GM15510 (cell line): Measurements from ENCODE around the gene PRLHR.

Source experiments
- POLR2A ChIP-seq: IDR thresholded peaks from 3 replicates; pipeline ENCODE4 v1.6.1; 2011; ENCODE audit warnings: borderline replicate concordance; ENCODE audit not compliant: insufficient read length; ENCODE audit errors: extremely low read depth

The PRLHR gene

DNA sequence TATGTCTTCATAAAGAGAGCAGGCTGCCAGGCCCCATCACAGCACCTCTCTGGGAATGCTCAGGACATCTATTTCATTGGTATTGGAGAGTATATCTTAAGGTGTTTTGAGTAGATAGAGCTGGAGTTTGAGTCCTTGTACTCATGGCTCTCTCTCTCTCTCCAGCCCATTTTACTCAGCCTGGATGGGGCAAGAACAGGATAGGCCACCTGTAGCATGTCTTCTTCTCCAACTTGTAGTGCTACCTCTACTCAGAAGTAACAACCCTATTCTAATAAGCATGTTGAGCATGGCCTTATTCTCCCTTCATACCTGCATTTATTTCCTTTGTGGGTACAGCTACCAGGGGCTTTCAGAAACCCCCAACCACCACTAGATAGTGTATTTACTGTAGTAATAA is 21.9 kb downstream of the PRLHR start:
- TF ChIP-seq POLR2A, result no peak

DNA sequence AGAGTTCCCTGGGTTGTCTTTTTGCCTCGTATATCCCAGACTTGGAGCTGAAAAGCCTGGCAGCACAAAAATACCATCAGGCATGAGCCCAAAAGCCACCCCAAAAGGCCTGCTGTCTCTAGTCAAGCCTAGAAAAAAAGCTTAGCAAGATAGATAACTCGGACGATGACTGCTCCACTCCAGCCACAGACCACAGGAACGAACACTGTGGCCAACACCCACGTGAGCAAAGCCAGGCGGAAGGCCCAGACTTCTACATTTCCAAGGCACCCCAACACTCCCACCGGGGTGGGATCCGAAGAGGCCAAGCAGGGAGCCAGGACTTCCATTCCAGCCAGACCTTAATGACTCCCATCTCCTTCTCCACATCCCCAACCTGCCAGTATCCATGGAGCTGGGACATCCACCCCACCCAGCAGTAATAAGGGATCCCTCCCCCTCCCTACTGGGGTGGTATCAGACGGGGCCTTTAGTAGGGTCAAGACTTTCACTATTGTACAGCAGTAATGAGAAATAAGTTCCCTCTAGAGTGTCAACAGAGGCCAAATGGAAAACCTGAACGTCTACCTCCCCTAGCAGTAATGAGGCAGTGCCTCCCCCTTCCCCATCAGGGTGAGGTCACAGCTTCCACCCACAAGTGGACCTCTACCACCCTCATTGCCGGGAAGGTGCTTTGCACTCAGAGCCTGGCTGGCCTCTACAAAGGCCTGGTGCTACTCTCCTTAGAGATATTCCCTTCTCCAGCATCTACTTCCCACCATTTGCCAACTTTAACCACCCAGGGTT is 23.0 kb downstream of the PRLHR start:
- no peak for TF ChIP-seq POLR2A

DNA sequence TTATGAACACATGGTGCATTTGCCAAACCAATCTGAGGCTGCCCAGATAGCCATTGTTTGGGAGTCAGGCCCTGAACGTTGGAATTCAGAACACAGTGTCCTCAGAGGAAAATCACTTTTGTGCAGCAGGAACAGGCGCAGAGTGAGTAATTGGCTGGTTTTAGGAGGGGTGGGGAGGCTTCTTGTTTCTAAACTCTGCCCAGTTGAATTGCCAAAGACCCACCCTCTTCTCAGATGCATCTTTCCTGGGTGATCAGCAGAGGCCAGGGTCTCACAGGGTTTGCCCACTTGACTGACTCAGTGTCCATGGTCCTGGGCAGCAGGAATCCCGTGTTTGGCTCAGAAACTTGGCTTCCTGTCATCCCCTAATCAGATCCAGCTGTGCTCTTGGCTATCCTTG is 24.3 kb downstream of the PRLHR start:
- TF ChIP-seq POLR2A, result no peak

DNA sequence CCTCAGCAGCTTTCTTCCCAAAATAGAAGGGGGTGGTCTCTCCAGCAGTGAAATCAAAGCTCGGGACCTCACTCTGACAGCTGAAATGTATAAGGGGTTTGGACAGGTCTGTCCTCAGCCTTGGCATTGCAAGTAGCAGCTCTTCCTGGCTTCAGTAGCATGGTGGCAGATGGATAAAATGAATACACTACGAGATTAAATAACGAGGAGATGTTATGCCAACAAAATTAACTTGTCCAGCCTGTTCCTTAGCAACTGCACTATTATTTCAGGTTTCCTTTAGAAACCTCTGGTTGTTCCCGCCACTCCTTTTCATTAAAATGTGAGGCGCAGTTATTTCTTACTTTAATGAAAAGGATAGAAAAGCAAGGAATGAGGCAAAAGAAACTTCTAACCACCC is 24.9 kb downstream of the PRLHR start:
- TF ChIP-seq POLR2A, result no peak

DNA sequence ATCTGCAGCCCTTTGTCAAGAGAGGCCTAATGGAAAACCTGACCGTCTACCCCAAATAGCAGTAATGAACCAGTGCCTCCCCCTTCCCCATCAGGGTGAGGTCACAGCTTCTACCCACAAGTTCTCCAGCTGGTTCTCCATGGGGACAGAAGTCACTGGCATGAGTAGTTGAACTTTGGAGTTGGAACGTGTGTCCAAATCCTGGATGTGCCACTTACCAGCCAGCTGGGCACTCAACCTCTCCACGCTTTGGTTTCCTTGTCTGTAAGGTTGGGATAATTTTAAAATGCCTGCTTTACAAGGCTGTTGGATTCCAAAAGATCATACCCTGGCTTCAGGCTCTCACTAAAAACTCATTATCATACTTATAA is 25.6 kb downstream of the PRLHR start:
- no peak for TF ChIP-seq POLR2A

DNA sequence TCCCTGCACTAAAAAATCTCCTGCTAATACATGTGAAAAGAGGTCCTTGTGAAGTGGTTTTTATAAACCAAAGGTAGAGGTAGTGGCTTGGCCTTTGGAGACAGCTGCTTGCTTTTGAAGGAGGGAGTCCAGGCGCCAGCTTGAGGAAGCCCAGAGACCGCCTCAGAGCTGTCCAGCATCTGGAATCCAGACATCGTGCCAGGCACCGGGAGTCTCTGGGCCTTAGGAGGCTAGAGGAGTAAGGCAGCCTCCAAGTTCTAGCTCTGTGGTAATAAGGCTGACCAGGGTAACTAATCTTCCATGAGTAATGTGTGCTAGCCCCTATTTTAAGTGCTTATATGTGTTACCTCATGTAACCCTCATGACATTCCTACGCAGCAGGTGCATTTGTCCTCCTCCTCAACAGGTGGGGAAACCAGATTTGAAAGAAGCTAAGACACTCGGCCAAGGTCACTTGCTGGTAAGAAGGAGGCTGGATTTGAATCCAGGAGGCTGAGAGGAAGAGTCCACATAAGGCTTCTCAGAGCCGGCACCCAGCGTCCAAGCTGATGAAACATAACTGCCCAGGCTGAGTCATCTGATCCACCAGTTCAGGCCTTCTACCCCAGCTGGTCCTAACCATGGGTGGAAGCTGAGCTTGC is 26.1 kb downstream of the PRLHR start:
- no peak for TF ChIP-seq POLR2A

DNA sequence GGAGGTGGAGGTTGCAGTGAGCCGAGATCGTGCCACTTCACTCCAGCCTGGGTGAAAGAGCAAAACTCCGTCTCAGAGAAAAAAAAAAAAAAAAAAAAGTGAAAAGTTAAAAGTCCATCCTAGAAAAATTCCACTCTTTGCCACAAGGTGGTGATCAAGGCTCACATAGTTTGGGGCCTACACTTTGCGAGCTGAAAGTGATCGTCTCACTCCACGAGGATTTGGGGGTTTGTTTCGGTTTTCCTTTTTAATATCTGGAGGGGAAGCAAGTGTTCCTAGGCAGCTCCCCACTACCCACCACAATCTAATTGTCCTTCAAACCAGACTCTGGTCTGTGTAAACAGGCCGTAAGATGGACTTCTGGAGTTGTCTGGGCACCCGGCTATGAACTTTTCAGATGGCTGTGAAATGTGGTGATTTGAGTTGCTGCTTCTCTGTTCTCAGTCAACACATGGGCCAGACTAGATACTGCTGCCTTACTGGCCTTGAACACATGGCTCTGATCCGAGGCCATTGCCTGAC is 27.1 kb downstream of the PRLHR start:
- no peak for TF ChIP-seq POLR2A

DNA sequence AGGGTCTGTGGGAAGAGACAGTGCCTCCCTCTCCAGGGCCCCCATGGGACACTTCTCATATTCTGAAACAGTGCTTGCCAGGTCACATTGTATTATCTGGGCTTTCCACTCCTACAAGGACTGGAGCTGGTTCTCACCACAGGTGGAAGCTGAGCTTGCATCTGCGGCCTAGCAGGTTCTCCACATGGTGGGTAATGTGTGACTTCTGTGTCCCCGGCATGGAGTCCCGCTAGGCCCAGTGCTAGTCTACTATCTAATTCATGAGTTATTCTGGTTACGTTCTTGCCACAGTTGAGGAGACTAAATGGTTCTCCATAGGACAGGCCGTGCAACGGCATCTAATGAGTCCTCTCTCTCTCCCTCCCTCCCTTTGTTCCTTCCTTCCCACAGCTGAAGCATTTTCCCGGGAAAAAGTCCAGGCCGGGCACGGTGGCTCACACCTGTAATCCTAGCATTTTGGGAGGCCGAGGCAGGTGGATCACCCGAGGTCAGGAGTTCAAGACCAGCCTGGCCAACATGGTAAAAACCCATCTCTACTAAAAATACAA is 27.7 kb downstream of the PRLHR start:
- TF ChIP-seq POLR2A, result no peak

DNA sequence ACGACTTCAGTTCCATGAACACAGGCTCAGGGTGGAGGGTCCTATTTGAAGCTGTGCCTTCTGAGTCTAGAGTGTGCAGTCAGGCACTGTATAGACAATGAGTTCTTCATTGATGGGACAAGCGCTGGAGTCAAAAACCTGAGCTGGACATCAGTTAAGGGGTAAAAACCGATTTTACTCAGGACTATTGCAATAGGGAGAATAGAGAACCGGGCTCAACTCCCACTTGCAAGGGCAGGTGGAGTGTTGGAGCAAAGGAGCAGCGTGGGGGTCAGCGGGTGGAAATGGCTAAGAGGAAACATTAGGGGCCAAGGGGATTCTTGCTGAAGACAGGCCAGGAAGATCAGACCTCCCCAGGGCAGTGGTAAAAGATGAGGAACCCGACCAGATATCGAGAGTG is 28.5 kb downstream of the PRLHR start:
- TF ChIP-seq POLR2A, result no peak

DNA sequence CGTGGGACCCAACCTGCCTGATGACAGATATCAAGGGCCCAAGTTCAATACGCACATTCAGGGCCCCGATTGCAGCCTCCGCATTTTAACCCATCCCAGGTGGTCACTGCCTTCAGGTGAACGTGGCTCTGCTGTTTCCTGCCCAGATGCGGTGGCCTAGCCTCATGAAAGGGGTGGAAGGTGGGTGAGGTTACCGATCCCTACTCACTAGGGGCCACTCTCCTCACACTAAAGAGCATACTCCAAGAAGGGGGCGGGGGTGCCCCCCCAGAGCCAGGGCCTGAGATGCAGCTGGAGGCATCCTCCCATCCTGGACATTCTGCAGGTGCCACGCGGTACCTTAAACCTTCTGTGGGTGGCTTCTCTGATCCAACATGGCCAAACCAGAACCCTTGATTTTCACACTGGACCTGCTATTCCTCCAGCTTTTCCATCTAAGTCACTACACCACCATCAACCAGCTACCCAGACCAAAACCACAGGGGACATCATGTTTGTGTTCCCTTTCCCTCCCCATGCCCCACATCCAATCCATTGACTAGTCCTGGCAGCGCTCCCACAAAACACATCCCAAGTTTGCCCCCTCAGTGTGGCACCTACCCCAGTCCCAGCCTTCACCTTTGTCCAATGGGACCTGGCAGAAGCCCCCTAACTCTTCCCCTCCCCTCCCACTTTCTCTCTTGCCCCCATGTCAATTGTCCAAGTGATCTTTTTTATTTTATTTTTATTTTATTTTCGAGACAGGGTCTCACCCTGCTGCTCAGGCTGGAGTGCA is 30.0 kb downstream of the PRLHR start:
- TF ChIP-seq POLR2A, result no peak

DNA sequence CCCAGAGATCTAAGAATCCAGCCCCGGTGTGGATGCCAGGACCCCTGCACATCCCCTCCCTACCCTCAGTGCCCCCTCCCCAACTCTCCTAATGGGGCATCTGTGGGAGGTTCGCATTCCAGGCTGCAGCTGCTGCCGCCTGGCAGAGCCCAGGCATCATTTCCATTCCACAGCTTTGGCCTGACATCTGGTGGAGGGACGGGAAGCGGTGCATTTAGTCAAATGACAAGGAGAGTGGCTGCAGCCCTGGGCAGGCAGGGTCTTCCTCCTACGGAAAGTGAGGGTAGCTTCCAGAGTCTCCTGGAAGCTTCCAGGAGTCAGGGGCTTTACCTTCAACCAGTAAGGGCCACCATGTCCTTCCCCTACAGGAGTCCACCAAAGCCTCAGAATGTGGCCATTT is 30.8 kb downstream of the PRLHR start:
- no peak for TF ChIP-seq POLR2A

DNA sequence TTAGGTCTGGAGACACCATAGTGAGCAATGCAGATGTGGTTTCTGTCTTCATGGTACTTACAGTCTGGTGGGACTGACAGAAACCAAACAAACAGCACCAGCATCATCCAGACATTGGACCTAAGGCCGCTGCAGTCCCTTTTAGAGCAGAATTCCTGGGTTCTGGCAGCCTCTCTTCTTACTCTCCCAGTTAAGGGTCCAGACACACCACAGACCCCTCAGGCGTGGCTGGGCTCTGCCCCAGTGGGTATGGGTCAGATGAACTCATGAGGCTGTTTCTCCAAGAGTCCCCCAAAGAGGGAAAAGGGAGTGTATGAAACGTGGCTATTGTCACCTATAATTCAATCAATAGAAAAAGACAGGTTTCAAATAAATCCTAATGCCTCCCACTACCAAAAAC is 31.3 kb downstream of the PRLHR start:
- TF ChIP-seq POLR2A, result no peak

DNA sequence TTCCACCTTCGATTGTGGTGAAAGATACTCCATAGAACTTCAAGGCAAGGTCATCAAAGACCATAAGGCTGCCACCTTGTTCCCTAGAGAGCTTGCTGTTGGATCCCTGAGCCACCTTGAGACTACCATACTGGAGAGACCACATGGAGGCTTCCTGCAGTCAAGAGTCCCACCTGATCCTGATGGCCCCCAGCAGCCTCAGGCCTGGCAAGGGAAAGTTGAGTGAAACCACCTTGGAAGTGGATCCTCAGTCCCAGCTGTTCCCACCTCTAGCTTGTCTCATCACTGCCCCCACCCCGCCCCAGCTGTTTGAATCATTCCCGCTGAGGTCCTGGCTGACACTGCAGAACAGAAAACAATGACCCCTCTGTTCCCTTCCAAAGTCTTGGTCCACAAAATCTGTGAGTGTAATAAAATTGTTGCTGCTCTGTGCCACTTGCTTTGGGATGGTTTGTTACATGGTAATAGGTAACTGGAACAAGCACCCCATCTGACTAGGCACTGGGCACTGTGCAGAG is 32.0 kb downstream of the PRLHR start:
- no peak for TF ChIP-seq POLR2A

DNA sequence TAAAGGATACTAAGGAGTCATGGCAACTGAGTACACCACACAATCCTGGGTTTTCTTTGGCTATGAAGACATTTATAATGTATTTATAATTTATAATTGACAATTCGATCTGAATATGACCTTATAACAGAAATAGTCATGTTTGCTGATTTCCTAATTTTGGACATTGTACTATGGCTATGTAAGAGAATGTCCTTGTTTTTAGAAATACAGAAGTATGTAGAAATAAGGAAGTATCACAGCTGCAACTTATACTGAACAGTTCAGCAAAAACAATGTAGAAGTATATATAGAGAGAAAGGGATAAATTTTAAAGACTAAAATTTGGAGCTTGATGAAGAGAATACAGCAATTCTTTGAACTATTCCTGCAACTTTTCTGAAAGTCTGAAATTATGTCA is 32.6 kb downstream of the PRLHR start:
- TF ChIP-seq POLR2A, result no peak

DNA sequence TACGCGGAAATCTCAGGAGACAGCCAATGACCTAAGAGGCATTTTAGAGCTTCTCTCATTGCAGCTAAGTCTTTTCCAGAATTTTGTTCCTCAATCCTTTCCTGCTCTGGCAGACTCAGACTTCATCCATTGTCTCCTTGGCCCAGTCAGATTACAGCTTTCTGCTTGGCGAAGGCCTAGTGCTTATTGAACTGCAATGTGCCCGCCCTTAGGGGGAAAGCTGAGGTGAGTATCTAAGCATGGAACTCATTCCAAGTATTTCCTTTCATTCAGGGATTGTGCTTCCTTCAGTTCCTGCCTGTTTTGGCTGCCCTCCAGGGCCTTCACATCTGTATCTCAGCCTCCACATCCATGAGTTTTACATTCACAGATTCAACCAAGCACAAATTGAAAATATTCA is 37.5 kb downstream of the PRLHR start:
- no peak for TF ChIP-seq POLR2A

DNA sequence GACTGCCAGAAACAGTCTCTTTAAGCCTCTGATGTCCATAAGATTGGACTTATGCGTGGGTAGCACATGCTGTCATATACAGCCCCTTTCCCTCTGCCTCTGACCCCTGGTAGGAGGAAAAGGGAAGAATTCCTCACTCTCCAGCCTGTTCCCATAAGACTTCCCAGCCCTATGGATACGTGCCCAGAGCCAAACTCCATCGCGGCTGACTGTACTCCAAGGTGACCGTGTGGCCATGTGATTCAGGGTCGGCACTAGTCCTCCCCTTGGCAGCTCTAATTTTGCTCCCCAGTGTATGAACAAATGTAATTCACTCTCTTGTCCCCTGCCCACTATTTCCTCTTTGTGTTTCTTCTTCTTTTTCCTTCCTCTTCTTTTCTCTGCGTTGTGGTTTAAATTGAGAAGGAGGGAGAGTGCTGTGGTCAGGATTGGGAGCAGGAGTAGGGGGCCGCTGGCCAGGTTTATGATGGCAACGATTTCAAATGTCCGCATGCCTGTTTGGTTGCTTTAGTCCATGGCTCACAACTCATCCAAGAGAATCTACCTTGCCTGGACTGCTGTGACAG is 43.8 kb downstream of the PRLHR start:
- TF ChIP-seq POLR2A, result no peak

DNA sequence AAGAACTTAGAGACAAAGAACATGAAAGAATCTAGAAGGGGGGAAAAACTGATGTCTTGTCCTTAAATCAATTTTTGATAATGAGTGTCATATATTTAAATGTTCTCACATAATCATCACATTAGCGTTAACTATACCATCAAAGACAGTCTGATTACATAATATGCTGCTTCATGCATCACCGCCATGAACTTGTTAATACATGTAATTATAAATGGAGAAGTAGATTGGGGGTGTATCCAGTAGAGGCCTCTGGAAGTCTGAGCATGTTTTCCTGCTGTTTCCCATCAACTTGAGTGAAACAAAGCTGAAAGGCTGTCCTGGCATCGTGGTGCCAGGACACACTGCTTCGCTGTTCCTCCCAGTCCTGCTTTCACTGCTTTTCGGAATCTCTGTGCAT is 48.2 kb downstream of the PRLHR start:
- TF ChIP-seq POLR2A, result no peak
